Measurements from ENCODE around the gene MPG. TPM values are rescaled to one million over a fixed set of nuclear protein-coding genes. Genes with fewer than 3 reads are reported as not detected.
"Not testable (repeated sequence)": the region's sequence is repeated elsewhere in the genome, so short reads cannot be mapped to it uniquely, and the experiment has no call there.

MPG gene
- total RNA-seq, 1 donor from 2014 or later: 44.4 TPM

DNA sequence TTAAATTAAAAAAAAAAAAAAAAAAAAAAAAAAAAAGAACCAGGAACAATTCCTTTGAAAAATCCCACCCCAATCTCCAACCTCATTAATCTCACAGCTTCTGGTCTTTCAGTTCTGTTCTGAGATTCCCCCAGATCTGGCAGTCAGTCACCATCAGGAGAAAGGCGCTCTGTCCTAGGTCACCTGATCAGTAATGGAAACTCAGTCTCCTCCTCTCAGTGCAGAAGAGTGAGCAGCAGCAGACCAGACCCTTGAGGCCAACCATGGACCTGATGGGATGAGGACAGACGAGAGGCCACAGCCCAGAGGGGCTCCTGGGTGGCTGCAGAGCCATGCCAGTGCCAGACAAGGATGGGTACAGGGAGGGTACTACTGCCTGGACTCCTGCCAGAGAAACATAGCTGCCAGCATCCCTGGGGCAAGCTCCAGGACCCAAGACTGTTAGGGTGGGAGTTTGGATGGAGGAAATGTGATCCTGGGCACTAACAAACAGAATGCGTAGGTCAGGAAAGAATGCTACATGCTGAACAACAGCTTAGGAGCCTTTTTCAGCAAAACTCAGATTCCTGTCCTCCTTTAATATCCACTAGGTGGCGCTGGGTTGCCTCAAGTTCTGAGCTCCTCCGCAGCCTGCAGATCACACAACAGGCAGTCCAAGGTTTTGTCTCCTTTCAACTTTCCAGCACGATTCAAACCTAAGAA, 28.7 kb downstream of the MPG start:
- DNase-seq (ENCODE audit: low spot score): no peak

DNA sequence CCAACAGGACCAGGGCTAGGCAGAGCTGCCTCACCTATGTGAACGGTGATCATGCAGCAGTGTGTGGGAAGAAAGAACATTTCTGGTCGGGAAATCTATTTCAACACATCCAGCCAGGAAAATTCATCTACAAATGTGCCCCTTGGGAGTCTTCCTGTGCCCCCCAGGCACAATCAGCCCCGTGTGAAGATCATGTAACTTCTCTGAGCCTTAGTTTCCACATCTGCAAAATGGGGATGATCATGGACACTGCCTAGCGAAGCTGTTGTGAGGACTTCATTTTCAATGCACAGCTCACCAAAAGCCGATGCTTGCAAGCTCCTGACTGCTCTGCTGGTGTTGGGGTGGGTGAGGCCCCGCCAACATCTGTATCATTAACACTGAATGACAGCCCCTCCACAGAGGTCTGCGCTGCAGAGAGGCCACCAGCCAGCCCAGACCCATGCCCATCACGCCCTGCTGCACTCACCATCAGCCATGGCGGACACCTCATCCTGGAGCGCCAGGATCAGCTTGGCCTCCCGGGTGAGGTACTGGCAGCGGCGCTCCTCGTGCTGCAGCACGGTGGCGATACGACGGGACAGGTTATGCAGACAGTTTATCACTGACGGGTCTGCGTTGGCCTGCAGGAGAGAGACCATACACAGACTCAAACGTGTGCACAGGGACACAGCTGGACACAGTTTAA, 34.3 kb downstream of the MPG start:
- no peak for DNase-seq (ENCODE audit: low spot score)

DNA sequence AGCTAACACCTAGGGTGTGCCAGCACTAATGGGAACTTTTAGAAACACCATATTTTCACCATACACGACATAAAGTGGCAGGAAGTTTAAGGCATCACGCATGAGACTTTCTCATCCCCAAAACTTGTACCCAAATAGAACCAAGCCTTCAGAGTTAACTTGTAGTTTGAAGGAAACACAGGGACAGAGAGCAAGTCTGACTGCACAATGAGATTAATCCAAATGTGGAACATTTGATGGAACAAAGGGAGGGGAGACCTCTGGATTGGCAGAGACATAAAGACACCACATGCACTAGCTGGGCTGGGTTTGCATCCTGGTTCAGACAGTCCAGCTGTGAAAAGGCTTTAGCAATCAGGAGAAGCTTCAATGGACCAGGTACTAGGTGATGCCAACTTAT, 36.3 kb downstream of the MPG start:
- DNase-seq (ENCODE audit: low spot score): no peak

DNA sequence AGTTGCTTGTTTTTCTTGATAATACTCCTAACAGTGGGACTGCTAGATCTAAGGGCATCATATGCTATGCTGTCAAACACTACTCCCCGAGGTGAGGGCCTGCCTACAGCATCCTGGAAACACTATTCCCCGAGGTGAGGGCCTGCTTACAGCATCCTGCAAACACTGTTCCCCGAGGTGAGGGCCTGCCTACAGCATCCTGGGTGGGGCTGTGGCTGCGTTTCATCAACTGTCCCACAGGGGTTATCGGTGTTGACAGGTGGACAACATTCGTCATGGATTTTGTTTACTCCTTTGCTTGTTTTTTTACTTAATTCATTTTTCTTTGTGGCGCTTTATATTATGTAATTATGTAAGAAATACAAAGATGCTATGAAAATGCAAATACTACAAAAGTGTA, 38.0 kb downstream of the MPG start:
- no peak for DNase-seq (ENCODE audit: low spot score)

DNA sequence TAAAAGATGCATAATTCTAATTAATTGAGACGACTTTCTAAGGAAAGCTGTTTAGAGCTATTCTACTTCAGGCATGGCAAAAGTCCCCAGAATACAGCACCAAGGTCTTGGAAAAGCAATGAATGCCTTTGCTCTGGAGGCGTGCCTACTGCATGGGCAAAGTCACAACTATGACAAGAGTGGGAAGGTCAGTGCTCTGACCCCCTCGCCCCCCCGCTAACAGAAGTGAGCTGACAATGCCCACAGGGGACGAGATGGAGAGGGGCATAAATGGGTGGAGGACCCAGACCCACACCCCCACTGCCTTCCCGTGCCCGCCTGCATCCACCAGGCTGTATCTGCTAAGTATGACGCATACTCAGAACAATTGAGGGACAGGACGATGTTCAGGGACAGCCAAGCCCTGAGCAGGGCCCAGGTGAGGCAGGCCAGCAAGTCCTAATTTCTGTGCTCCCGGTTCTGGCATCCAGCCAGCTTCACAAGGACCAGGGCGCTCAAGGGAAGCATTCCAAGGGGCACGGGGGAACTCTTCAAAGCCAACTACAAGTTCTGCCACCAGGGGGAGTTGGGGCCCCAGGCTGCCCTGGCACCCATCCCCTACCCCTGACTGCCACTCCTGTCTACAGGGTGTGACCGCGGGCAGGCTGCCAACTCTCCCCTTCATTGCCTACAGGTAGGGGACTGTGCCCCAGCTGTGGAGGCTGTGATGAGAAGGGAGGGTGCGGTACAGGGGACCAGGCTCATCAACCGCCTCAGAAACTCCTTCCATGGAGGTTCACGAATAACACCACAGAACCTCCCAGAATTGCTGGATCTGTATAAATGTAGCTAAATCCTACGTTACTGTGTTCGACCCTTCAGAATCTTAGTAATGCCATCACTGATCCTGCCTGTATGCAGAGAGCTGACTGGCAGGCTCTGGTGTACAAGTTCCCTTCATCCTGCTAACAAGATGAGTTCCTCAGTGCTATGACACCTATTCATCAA, 39.6 kb downstream of the MPG start:
- no peak for DNase-seq (ENCODE audit: low spot score)

DNA sequence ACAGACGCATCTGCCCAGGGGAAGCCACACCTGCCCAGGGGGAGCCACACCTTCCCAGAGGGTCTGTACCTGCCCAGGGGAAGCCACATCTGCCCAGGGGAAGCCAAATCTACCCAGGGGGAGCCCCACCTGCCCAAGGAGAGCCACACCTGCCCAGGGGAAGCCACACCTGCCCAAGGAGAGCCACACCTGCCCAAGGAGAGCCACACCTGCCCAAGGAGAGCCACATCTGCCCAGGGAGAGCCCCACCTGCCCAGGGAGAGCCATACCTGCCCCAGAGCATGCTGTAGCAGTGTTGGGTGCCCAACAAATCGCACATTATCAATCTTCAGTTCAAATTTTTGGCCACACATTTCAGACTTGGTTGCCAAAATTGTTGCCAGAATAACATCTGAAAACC, 40.8 kb downstream of the MPG start:
- no peak for DNase-seq (ENCODE audit: low spot score)

DNA sequence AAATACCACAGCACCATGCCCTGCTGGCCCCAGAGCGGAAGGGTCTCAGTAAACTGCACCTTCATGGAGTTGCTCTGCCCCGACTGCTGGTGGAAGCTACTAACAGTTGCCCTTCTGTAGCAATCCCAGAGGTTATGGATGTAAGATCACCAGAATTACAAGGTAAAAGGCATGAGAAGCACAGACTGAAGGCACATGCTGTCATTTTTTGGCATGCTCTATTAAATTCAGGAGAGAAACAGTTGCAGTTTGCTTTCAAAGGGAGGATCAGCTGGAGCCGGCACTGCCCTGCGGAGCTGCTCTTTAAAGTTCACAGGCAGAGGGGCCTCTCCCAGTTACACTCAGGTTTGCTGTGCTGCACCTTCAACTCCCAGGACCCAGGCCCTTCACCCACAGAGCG, 41.3 kb downstream of the MPG start:
- DNase-seq (ENCODE audit: low spot score): no peak

DNA sequence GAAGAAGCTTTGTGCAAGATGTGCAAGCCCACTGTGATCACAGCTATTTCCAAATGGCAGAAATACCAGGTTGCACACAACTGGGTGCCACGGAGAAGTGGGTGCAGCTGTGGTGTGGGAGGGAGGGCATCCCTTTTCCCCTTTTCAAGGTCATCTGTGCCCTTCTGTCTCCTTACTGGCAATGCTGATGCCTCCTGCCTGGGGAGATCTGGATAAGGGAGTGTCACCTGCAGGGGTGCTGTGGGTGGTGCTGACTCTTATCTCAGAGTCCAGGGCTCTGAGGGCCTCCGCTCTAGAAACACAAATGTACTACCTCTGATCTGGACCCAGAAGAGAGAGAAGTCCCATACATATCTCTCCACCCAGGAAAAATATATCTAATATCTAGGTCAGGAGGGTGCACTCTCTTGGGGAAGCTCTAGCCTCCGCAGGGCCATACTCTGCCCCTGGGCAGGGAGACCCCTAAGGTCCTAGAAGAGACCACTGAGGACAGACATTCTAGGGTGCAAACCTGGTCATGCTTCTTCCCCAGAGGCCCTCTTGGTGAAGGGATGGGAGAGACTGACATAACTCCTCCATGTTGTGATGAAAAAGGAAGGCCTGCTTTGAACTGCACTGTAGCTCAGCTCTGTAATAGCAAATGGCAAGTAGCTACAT, 41.9 kb downstream of the MPG start:
- no peak for DNase-seq (ENCODE audit: low spot score)

DNA sequence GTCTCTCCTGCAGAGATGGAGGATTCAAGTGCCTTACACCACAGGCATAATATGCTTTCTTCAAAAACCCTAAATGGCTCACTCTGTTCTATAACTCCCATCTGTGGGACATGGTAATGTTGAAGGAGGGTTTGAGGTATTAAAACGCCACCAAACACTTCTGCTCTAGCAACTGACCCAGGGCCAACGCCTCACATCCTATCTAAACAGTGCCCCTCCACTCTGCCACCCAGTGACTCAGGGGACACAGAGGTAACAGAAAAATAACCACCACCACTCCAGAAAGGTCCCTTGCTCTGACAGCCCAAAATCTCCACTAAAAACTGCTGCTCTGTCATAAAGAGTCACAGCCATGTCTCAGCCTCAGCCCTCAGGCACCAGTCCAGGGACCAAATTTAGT, 42.7 kb downstream of the MPG start:
- no peak for DNase-seq (ENCODE audit: low spot score)

DNA sequence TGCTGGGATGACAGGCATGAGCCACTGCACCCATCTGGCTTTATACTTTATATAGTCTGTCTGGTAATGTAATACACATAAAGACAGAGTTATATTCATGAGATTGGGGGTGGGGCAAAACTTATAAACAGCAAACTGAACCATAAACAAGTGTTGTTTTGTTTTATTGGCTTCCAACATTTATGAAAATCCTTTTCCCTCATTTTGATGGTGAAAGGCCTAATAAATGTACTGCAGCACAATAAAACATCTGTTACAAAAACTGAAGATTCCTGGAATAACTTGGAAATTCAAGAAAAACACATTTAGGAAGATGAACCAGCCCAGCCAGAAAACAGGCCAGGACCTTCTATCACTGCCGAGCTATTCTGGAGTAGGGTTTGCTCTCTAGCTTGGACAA, 44.3 kb downstream of the MPG start:
- no peak for DNase-seq (ENCODE audit: low spot score)

DNA sequence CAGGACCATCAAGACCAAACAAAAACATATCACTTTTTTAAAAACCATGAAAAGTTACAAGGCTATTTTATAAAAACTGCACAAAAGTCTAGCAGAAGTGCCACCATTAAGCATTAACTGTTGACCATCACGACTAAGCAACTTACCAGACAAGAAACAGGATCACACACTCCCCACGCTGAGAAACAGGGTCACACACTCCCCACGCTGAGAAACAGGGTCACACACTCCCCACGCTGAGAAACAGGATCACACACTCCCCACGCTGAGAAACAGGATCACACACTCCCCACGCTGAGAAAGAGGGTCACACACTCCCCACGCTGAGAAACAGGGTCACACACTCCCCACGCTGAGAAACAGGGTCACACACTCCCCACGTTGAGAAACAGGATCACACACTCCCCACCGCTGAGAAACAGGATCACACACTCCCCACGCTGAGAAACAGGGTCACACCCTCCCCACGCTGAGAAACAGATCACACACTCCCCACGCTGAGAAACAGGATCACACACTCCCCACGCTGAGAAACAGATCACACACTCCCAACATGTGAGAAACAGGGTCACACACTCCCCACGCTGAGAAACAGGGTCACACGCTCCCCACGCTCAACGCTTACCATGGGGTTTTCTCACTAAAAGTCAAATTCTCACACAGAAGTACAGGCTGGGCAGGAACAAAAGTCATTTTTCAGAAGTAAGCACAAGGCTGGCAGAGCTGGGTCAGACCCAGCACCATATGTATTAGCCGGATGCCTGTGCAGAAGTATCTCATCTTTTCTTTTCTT, 45.7 kb downstream of the MPG start:
- DNase-seq (ENCODE audit: low spot score): not testable (repeated sequence)

DNA sequence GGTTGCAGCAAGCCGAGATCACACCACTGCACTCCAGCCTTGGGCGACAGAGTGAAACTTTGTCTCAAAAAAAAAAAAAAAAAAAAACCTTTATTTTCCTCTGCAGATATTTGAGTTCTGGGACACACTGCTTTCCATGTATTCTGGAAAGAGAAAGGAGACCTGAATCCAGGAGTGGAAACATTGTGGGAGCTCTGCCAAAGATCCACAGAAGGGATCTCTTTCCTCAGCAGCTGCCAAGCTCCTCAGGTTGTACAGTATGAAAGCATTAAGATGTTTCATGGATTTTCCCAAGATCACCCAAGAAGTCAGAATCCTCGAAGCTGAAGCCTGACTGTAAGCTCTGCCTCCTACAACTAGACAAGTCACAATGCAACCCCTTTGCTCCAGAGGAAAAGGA, 47.0 kb downstream of the MPG start:
- no peak for DNase-seq (ENCODE audit: low spot score)

DNA sequence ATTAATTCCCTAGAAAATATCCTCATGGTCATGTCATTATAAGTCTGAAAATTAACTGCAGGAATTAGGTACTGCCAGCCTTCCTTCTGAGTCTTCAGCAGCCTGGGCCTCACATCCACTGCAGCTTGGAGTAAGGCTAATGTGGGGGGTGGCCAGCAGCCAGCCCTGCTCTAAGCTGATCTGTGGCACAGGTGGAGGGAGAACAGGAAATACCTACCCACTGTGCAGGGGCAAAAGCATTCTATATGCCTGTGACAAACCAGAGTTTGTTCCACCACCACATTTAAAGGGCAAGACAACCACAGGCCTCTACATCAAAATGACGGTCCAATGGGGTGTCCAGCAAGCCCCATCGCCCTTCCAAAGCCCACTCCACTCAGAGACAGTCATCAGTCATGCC, 51.0 kb downstream of the MPG start:
- no peak for DNase-seq (ENCODE audit: low spot score)

DNA sequence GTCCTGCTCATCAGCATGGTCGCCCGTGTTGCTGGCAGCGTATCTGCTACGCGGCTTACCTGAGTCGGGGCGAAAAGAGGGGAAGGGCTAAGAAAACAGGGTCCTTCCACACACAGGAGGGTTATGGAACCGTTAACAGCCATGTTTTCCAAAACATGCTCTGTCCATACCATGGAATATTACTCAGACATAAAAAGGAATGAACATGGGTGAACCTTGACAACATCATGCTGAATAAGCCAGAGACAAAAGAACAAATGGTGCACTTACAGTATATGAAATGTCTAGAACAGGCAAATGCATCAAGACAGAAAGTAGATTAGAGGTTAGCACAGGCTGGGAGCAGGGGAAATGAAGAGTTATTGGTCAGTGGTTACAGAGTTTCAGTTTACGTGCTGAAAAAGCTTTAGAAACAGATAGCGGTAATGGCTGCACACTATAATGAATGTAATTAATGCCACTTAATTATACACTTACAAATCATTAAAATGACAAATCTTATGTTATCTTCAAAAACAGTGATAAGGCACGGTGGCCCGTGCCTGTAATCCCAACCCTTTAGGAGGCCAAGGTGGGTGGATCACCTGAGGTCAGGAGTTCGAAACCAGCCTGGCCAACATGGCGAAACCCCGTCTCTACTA, 52.6 kb downstream of the MPG start:
- no peak for DNase-seq (ENCODE audit: low spot score)

DNA sequence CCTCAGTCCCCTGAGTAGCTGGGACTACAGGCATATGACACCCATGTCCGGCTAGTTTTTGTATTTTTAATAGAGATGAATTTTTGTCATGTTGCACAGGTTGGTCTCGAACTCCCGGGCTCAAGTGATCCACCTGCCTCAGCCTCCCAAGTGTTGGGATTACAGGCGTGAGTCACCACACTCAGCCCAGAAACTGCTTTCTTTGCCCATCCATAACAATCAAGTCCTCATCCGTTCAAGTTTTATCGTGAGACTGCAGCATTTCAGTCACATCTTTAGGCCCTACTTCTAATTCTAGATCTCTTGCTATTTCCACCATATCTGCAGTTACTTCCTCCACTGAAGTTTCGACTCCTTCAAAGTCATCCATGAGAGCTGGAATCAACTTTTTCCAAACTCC, 54.1 kb downstream of the MPG start:
- DNase-seq (ENCODE audit: low spot score): no peak

DNA sequence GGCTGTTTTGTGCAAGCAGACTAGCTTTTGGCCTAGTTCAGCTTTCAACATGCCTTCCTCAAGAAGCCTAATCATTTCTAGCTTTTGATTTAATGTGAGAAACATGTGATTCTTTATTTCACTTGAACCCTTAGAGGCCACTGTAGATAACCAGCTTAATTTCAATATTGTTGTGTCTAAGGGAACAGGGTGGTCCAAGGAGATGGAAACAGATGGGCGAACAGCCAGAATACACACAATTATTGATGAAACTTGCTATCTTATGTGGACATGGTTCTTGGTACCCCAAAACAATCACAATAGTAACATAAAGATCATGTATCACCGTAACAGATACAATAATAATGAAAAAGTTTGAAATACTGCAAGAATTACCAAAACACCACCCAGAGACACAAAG, 55.7 kb downstream of the MPG start:
- no peak for DNase-seq (ENCODE audit: low spot score)
